GM21515 (cell line): Measurements from ENCODE around the gene ZNF619.

Experiments
- ATAC-seq: cut with Tn5 transposase; IDR thresholded peaks from one replicate; pipeline ENCODE4 v1.9.1; 2021; ENCODE audit not compliant: unreplicated experiment

The ZNF619 gene

GRCh38 chr3:40524568-40525285 lies 47.8 kb downstream of the ZNF619 start, which contains the start of gene ZNF621:
TSS of gene ZNF621 (plus strand) at chr3:40524960. CDS start at chr3:40525841, 881 bp downstream.
- ATAC-seq, result peak; percentile 99

- ATAC-seq, result no peak
These were observed 51.5 kb downstream of the ZNF619 start for GRCh38 chr3:40528426-40528825.

- no peak for ATAC-seq
These were observed 55.3 kb downstream of the ZNF619 start for GRCh38 chr3:40532252-40532651.

GRCh38 chr3:40534283-40534682 lies 57.4 kb downstream of the ZNF619 start:
- ATAC-seq, result no peak
